ENCODE results near the gene DAP.

DNA sequence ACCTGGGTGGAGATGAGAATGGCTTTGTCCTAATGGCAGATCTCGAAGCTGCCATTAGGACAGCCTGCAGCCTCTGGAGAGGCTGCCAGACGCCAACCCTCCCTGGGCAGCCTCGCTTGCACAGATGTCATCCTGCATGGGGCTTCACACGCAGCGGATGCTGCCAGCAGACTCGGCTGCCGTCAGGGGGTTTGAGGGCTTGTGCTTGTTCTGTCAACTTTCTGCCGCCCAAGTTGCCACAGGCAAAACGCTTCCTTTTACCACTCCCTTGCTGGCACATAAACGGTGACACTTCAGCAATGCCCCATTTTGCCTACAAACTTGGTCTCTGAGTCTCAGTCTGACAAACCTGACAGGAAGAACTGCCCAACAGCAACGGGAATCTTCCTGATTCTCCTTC is 24.7 kb downstream of the DAP start:
- TF ChIP-seq, protein P1, sequence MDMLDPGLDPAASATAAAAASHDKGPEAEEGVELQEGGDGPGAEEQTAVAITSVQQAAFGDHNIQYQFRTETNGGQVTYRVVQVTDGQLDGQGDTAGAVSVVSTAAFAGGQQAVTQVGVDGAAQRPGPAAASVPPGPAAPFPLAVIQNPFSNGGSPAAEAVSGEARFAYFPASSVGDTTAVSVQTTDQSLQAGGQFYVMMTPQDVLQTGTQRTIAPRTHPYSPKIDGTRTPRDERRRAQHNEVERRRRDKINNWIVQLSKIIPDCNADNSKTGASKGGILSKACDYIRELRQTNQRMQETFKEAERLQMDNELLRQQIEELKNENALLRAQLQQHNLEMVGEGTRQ (IDR thresholded peaks at IDR 0.05; ENCODE audit: low read depth, low read length) = no peak
- TF ChIP-seq, protein P1 (CRISPR knock-in tag; IDR thresholded peaks at IDR 0.05; ENCODE audit: borderline replicate concordance) = no peak
- TF ChIP-seq ZNF792 (CRISPR knock-in tag; IDR thresholded peaks at IDR 0.05) (no peak), KDM5A (IDR thresholded peaks at IDR 0.05; ENCODE audit: borderline replicate concordance, low read length) (no peak), ZNF274 (CRISPR knock-in tag; IDR thresholded peaks at IDR 0.05) (no peak), FIP1L1 (IDR thresholded peaks at IDR 0.05; ENCODE audit: borderline replicate concordance, insufficient read depth, low read depth, low read length) (no peak), POLR2A (IDR thresholded peaks at IDR 0.05; ENCODE audit: insufficient read depth in 1 of 2, low read depth in 2 of 2, low read length in 2 of 2) (no peak)
- TF ChIP-seq, protein P2, sequence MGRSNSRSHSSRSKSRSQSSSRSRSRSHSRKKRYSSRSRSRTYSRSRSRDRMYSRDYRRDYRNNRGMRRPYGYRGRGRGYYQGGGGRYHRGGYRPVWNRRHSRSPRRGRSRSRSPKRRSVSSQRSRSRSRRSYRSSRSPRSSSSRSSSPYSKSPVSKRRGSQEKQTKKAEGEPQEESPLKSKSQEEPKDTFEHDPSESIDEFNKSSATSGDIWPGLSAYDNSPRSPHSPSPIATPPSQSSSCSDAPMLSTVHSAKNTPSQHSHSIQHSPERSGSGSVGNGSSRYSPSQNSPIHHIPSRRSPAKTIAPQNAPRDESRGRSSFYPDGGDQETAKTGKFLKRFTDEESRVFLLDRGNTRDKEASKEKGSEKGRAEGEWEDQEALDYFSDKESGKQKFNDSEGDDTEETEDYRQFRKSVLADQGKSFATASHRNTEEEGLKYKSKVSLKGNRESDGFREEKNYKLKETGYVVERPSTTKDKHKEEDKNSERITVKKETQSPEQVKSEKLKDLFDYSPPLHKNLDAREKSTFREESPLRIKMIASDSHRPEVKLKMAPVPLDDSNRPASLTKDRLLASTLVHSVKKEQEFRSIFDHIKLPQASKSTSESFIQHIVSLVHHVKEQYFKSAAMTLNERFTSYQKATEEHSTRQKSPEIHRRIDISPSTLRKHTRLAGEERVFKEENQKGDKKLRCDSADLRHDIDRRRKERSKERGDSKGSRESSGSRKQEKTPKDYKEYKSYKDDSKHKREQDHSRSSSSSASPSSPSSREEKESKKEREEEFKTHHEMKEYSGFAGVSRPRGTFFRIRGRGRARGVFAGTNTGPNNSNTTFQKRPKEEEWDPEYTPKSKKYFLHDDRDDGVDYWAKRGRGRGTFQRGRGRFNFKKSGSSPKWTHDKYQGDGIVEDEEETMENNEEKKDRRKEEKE (IDR thresholded peaks at IDR 0.05) = no peak
- TF ChIP-seq, protein P3, sequence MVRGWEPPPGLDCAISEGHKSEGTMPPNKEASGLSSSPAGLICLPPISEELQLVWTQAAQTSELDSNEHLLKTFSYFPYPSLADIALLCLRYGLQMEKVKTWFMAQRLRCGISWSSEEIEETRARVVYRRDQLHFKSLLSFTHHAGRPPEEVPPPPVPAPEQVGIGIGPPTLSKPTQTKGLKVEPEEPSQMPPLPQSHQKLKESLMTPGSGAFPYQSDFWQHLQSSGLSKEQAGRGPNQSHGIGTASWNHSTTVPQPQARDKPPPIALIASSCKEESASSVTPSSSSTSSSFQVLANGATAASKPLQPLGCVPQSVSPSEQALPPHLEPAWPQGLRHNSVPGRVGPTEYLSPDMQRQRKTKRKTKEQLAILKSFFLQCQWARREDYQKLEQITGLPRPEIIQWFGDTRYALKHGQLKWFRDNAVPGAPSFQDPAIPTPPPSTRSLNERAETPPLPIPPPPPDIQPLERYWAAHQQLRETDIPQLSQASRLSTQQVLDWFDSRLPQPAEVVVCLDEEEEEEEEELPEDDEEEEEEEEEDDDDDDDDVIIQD (CRISPR knock-in tag; IDR thresholded peaks at IDR 0.05; ENCODE audit: low read depth) = no peak
- TF ChIP-seq, protein P4, sequence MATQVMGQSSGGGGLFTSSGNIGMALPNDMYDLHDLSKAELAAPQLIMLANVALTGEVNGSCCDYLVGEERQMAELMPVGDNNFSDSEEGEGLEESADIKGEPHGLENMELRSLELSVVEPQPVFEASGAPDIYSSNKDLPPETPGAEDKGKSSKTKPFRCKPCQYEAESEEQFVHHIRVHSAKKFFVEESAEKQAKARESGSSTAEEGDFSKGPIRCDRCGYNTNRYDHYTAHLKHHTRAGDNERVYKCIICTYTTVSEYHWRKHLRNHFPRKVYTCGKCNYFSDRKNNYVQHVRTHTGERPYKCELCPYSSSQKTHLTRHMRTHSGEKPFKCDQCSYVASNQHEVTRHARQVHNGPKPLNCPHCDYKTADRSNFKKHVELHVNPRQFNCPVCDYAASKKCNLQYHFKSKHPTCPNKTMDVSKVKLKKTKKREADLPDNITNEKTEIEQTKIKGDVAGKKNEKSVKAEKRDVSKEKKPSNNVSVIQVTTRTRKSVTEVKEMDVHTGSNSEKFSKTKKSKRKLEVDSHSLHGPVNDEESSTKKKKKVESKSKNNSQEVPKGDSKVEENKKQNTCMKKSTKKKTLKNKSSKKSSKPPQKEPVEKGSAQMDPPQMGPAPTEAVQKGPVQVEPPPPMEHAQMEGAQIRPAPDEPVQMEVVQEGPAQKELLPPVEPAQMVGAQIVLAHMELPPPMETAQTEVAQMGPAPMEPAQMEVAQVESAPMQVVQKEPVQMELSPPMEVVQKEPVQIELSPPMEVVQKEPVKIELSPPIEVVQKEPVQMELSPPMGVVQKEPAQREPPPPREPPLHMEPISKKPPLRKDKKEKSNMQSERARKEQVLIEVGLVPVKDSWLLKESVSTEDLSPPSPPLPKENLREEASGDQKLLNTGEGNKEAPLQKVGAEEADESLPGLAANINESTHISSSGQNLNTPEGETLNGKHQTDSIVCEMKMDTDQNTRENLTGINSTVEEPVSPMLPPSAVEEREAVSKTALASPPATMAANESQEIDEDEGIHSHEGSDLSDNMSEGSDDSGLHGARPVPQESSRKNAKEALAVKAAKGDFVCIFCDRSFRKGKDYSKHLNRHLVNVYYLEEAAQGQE (IDR thresholded peaks at IDR 0.05; ENCODE audit: borderline replicate concordance in 1 of 2, low read depth in 1 of 2, low read length in 2 of 2) = no peak
- TF ChIP-seq, protein P5, sequence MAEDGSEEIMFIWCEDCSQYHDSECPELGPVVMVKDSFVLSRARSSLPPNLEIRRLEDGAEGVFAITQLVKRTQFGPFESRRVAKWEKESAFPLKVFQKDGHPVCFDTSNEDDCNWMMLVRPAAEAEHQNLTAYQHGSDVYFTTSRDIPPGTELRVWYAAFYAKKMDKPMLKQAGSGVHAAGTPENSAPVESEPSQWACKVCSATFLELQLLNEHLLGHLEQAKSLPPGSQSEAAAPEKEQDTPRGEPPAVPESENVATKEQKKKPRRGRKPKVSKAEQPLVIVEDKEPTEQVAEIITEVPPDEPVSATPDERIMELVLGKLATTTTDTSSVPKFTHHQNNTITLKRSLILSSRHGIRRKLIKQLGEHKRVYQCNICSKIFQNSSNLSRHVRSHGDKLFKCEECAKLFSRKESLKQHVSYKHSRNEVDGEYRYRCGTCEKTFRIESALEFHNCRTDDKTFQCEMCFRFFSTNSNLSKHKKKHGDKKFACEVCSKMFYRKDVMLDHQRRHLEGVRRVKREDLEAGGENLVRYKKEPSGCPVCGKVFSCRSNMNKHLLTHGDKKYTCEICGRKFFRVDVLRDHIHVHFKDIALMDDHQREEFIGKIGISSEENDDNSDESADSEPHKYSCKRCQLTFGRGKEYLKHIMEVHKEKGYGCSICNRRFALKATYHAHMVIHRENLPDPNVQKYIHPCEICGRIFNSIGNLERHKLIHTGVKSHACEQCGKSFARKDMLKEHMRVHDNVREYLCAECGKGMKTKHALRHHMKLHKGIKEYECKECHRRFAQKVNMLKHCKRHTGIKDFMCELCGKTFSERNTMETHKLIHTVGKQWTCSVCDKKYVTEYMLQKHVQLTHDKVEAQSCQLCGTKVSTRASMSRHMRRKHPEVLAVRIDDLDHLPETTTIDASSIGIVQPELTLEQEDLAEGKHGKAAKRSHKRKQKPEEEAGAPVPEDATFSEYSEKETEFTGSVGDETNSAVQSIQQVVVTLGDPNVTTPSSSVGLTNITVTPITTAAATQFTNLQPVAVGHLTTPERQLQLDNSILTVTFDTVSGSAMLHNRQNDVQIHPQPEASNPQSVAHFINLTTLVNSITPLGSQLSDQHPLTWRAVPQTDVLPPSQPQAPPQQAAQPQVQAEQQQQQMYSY (CRISPR knock-in tag; IDR thresholded peaks at IDR 0.05) = no peak

Data from HepG2 (cell line).